K562 (cell line): Measurements from ENCODE around the gene EFCC1. TPM values are rescaled to one million over a fixed set of nuclear protein-coding genes. Genes with fewer than 3 reads are reported as not detected.

Experiments used
- ATAC-seq: fragments of 200-7000 bp; cut with Tn5 transposase; 3 replicates; pipeline ENCODE4 v1.9.1; 2020; ENCODE audit warnings: moderate library complexity
- BruUV-seq: library from RNA; stranded (reverse); fragments of 400-500 nt; replicated peaks from 2 replicates; lab custom pipeline; 2021; lab: Mats Ljungman, UMichigan
- CTCF ChIA-PET: fragments of 300-600 bp; formaldehyde crosslinking; extraction: SDS; loops from one replicate; lab custom pipeline; 2021; ENCODE audit warnings: low intra/inter-chr PET ratio; lab: Yijun Ruan, JAX
- POLR2A ChIA-PET: fragments of 300-600, 350-650 bp; sonication (Branson Sonifier 250); formaldehyde crosslinking; extraction: SDS; loops from one replicate; lab custom pipeline; 2021; ENCODE audit warnings: antibody characterized with exemption, inconsistent platforms; lab: Yijun Ruan, JAX
- DNase-seq, 4 experiments: peaks; one replicate each; pipeline versions ENCODE4 v3.0.0 to v3.0.0-alpha.2; 2011 to 2018; ENCODE audit warnings: low spot score in 3 of 4, mixed read lengths in 3 of 4; ENCODE audit errors: extremely low read depth in 1 of 4
- FAIRE-seq: peaks from 2 replicates; lab custom pipeline; 2011; peaks lifted over from hg19 to GRCh38; lab: Jason Lieb, UNC
- H2AFZ ChIP-seq: 2 replicates; pipeline ENCODE4 v1.6.0; 2011; ENCODE audit warnings: low read depth, low read length, control low read depth, inconsistent platforms
- H3K27ac ChIP-seq: fragments of 200-600 bp; 3 replicates; pipeline ENCODE4 v1.8.0; 2011; ENCODE audit warnings: low read depth, mild to moderate bottlenecking, control low read depth, inconsistent platforms, low read length, moderate library complexity, mixed read lengths; ENCODE audit errors: extremely low read depth
- H3K27me3 ChIP-seq, 2 experiments: fragments of 300-600 bp in 1 of 2; 2 replicates in 1 of 2; 3 replicates in 1 of 2; pipeline versions ENCODE4 v1.6.0 to v1.8.0; 2011; ENCODE audit warnings: inconsistent platforms in 2 of 2, low read length in 2 of 2, mild to moderate bottlenecking in 1 of 2, mixed read lengths in 1 of 2, moderate library complexity in 1 of 2; ENCODE audit not compliant: control insufficient read depth in 2 of 2, insufficient read depth in 2 of 2
- H3K36me3 ChIP-seq: fragments of 300-600 bp; 3 replicates; pipeline ENCODE4 v1.8.0; 2011; ENCODE audit warnings: mild to moderate bottlenecking, low read length, inconsistent platforms; ENCODE audit not compliant: control insufficient read depth, insufficient read depth
- H3K4me1 ChIP-seq, 2 experiments: fragments of 200-600 bp in 1 of 2; replicated peaks in 1 of 2; 2 replicates in 1 of 2; 3 replicates in 1 of 2; pipeline versions ENCODE4 v1.5.1 to v1.8.0; 2011; ENCODE audit warnings: inconsistent platforms in 2 of 2, low read length in 2 of 2, mild to moderate bottlenecking in 1 of 2, mixed read lengths in 1 of 2, moderate library complexity in 1 of 2; ENCODE audit not compliant: control insufficient read depth in 2 of 2, insufficient read depth in 2 of 2
- H3K4me2 ChIP-seq: 2 replicates; pipeline ENCODE4 v1.6.1; 2011; ENCODE audit warnings: low read length, control low read depth, inconsistent platforms, mixed read lengths; ENCODE audit not compliant: insufficient read depth
- H3K4me3 ChIP-seq: fragments of 200-600 bp; sonication (generic), shearing (Covaris generic); 2 replicates; pipeline ENCODE4 v1.5.1; 2016; ENCODE audit warnings: control low read depth, inconsistent platforms
- H3K79me2 ChIP-seq: fragments of 200-600 bp; 3 replicates; pipeline ENCODE4 v1.8.0; 2011; ENCODE audit warnings: low read length, inconsistent platforms; ENCODE audit not compliant: control insufficient read depth, insufficient read depth
- H3K9ac ChIP-seq, 2 experiments: 2 replicates each; pipeline versions ENCODE4 v1.6.0 to v1.6.1; 2011; ENCODE audit warnings: low read depth in 2 of 2, low read length in 2 of 2, control low read depth in 1 of 2, inconsistent platforms in 1 of 2, mild to moderate bottlenecking in 1 of 2, mixed read lengths in 1 of 2; ENCODE audit not compliant: insufficient read depth in 1 of 2
- H3K9me1 ChIP-seq: one replicate; pipeline ENCODE4 v1.6.0; 2011; ENCODE audit warnings: inconsistent platforms, mild to moderate bottlenecking, low read length, moderate library complexity; ENCODE audit not compliant: control insufficient read depth, insufficient read depth
- H3K9me3 ChIP-seq: replicated peaks from 2 replicates; pipeline ENCODE4 v1.5.1; 2011; ENCODE audit warnings: low read depth, low read length, inconsistent platforms; ENCODE audit not compliant: control insufficient read depth, insufficient read depth
- H4K20me1 ChIP-seq: replicated peaks from 2 replicates; pipeline ENCODE4 v1.6.1; 2011; ENCODE audit warnings: low read length, inconsistent platforms, mixed read lengths; ENCODE audit not compliant: control insufficient read depth, insufficient read depth
- CHCHD3 ChIP-seq: fragments of 250-450 bp; sonication (Bioruptor Pico); IDR thresholded peaks from 2 replicates; pipeline ENCODE4 v2.1.2; 2022; ENCODE audit warnings: mild to moderate bottlenecking
- MCM5 ChIP-seq: fragments of 450-650 bp; IDR thresholded peaks from 2 replicates; pipeline ENCODE4 v1.6.1; 2016; ENCODE audit warnings: low read depth
- MTA3 ChIP-seq: fragments of 450-650 bp; formaldehyde crosslinking; IDR thresholded peaks from 2 replicates; pipeline ENCODE4 v1.6.1; 2017; ENCODE audit warnings: mild to moderate bottlenecking, borderline replicate concordance
- MTF1 ChIP-seq: fragments of 250-450 bp; sonication (Bioruptor Pico); IDR thresholded peaks from 2 replicates; pipeline ENCODE4 v1.9.0; 2021; ENCODE audit warnings: moderate library complexity, mild to moderate bottlenecking, inconsistent platforms, borderline replicate concordance
- NFIC ChIP-seq: fragments of 450-650 bp; IDR thresholded peaks from 2 replicates; pipeline ENCODE4 v1.6.1; 2017; ENCODE audit warnings: mild to moderate bottlenecking, inconsistent platforms
- NFIX ChIP-seq: fragments of 250-450 bp; sonication (Bioruptor Pico); IDR thresholded peaks from 2 replicates; pipeline ENCODE4 v1.4.0; 2020; ENCODE audit warnings: low read depth, mild to moderate bottlenecking, moderate library complexity
- RBM25 ChIP-seq: fragments of 200-400 bp; formaldehyde crosslinking; IDR thresholded peaks from 2 replicates; pipeline ENCODE4 v1.6.1; 2018; ENCODE audit warnings: low read length, low read depth, moderate library complexity; ENCODE audit not compliant: severe bottlenecking
- ZNF395 ChIP-seq: fragments of 200-800 bp; sonication (Bioruptor generic); IDR thresholded peaks from 2 replicates; pipeline ENCODE4 v1.6.1; 2017; ENCODE audit warnings: missing genetic modification characterization, missing compliant biosample characterization
- ZNF398 ChIP-seq: fragments of 250-450 bp; sonication (Bioruptor Pico); IDR thresholded peaks from 2 replicates; pipeline ENCODE4 v1.8.0; 2021; ENCODE audit warnings: moderate library complexity, mild to moderate bottlenecking, inconsistent platforms
- WGBS: fragments of 100-300 bp; shearing (Covaris generic); methylation state at CpG from one replicate; pipeline ENCODE4 v1.1.6; 2016; ENCODE audit warnings: low coverage, mixed read lengths; ENCODE audit not compliant: insufficient coverage; ENCODE audit errors: missing lambda C conversion rate; 5-methylcytosine and 5-hydroxymethylcytosine counted together
- in situ Hi-C: fragments of 300-500 bp; cut with MboI; formaldehyde crosslinking; loops from 4 replicates; pipeline ENCODE4 v1.15.0; 2018; ENCODE audit warnings: inconsistent platforms, mixed read lengths
- intact Hi-C: fragments of 100-400 bp; cut with micrococcal nuclease; formaldehyde crosslinking; loops from 2 replicates; pipeline ENCODE4 v1.14.2; 2022
- polyA plus RNA-seq, 8 experiments: library from polyadenylated mRNA; depleted of rRNA in 4 of 8; stranded (reverse) in 5 of 8; unstranded in 3 of 8; fragments of >200 nt; fragmentation: Nextera tagmentation in 2 of 8; fragmentation: Illumina TruSeq in 1 of 8; extraction: Ambion mirVana in 2 of 8; extraction: Trizol in 1 of 8; gene quantifications; 2 replicates each; pipeline versions ENCODE4 v1.2.1 to v1.2.3, GENCODE V29; 2011 to 2014; ENCODE audit warnings: inconsistent platforms in 1 of 8, missing spikeins in 1 of 8
- total RNA-seq, 7 experiments: library from RNA; depleted of rRNA in 6 of 7; stranded (reverse); fragments of >200 nt in 6 of 7; fragmentation: Illumina TruSeq in 2 of 7; extraction: Trizol in 2 of 7; gene quantifications; 2 replicates each; pipeline versions ENCODE4 v1.2.1 to v1.2.3, GENCODE V29; 2011 to 2021; ENCODE audit warnings: low replicate concordance in 1 of 7

Gene EFCC1
- total and polyA plus RNA-seq, 9 of the 15 experiments (the other 6 are each of a cell fraction or from before 2014, with no cell fraction given): not detected

GRCh38 chr3:129017484-129017899, 16.4 kb downstream of the EFCC1 start:
- POLR2A ChIA-PET: interaction anchor here (0.5 to 2.8 kb wide), 4 partner anchors 9 to 530 kb away, joined by 3 to 22 read pairs (median 4); no protein-coding TSS in a partner anchor
- no peaks in the 10 kb centered on the region for H3K9me3 ChIP-seq
- no peaks in the 10 kb centered on the region for H3K79me2 ChIP-seq
- H3K4me3 ChIP-seq: no peak overlapping the region
- ATAC-seq: no peak
- no peak for DNase-seq
- no TSS peak for BruUV-seq
- 35% methylated on average over 6 of the region's 7 CpGs for WGBS
- H3K27me3 ChIP-seq: no peaks in the 10 kb centered on the region
- peak overlapping the region; percentile 47; the same call in 1 of the 2 replicates for H2AFZ ChIP-seq
- CTCF ChIA-PET: no interaction called here
- H4K20me1 ChIP-seq: 0 out of 2 replicates have a peak, but pooled peaks cover 10% of the 10 kb centered on the region
- peaks cover 3% of the 10 kb centered on the region for H3K9me1 ChIP-seq
- H3K4me2 ChIP-seq: peak overlapping the region; percentile 27; the same call in 1 of the 2 replicates
- H3K4me1 ChIP-seq: peaks cover 27 to 43% of the 10 kb centered on the region in 2 experiments
- H3K9ac ChIP-seq: peak overlapping the region; percentile 15 to 50; a peak in 2 of 4 replicates
- FAIRE-seq: no peak
- H3K27ac ChIP-seq: peak overlapping the region; percentile 48; the same call in 1 of the 3 replicates
- no peaks in the 10 kb centered on the region for H3K36me3 ChIP-seq
- intact Hi-C loops: loop anchor here (2.0 to 5.0 kb wide), 2 partner anchors 37 to 140 kb away; partner anchors contain the start of gene ACAD9
- TF ChIP-seq ZNF398 (CRISPR knock-in tag) (no peak), MCM5 (no peak)
- in situ Hi-C loops: no loop called here

GRCh38 chr3:129018271-129018670, 17.2 kb downstream of the EFCC1 start:
- ChIA-PET POLR2A (no interaction called here), CTCF (no interaction called here)
- no peaks in the 10 kb centered on the region for H3K27me3 ChIP-seq
- H3K9ac ChIP-seq: no peak overlapping the region
- peaks cover 27 to 45% of the 10 kb centered on the region in 2 experiments for H3K4me1 ChIP-seq
- no peak overlapping the region for H3K4me2 ChIP-seq
- no peak overlapping the region for H2AFZ ChIP-seq
- in situ Hi-C loops: no loop called here
- intact Hi-C loops: loop anchor here (5.0 kb wide), 1 partner anchor 141 kb away; the partner anchor contains the start of gene ACAD9
- DNase-seq (no peak), ATAC-seq (no peak), FAIRE-seq (no peak)
- WGBS: 51% methylated on average over 2 of the region's 2 CpGs
- H3K79me2 ChIP-seq: no peaks in the 10 kb centered on the region
- no TSS peak for BruUV-seq
- 0 out of 2 replicates have a peak, but pooled peaks cover 10% of the 10 kb centered on the region for H4K20me1 ChIP-seq
- peaks cover 3% of the 10 kb centered on the region for H3K9me1 ChIP-seq
- no peak overlapping the region for H3K27ac ChIP-seq
- no peaks in the 10 kb centered on the region for H3K9me3 ChIP-seq
- no peaks in the 10 kb centered on the region for H3K36me3 ChIP-seq
- H3K4me3 ChIP-seq: no peak overlapping the region
- no peak for TF ChIP-seq MTF1 (CRISPR knock-in tag)
- TF ChIP-seq NFIC: no peak
- no peak for TF ChIP-seq NFIX (CRISPR knock-in tag)
- TF ChIP-seq ZNF395 (CRISPR knock-in tag): no peak
- TF ChIP-seq CHCHD3 (CRISPR knock-in tag): no peak
- no peak for TF ChIP-seq RBM25
- no peak for TF ChIP-seq MTA3
